HS-5 (cell line): ENCODE results near the gene CLCF1.
A peak's percentile ranks its signal among the peaks of the same experiment; 100 is the strongest.
"Not testable (repeated sequence)": the region's sequence is repeated elsewhere in the genome, so short reads cannot be mapped to it uniquely, and the experiment has no call there.

ENCODE experiments used
- DNase-seq: peaks from one replicate; pipeline ENCODE4 v3.0.0-alpha.2; 2012; ENCODE audit warnings: low read depth

Gene CLCF1

DNA sequence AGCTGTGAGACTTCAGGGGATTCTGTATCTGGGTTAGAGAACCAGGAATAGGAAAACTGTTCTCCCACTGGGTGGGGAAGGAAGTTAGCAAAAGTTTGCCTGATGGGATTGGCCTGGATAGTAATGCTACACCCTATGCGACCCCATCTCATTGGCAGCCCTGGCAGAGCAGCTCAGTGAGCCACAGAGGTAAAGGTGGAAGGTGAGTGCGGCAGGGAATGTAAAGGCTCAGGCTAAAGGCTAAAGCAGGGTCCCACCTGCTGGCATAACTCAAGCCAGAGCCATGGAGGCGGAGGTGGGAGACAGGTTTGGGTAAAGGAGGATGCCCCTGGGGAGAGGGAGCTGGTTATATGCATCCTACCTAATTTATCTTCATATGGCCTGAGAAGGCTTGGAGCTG lies 51.3 kb downstream of the CLCF1 start:
- no peak for DNase-seq

DNA sequence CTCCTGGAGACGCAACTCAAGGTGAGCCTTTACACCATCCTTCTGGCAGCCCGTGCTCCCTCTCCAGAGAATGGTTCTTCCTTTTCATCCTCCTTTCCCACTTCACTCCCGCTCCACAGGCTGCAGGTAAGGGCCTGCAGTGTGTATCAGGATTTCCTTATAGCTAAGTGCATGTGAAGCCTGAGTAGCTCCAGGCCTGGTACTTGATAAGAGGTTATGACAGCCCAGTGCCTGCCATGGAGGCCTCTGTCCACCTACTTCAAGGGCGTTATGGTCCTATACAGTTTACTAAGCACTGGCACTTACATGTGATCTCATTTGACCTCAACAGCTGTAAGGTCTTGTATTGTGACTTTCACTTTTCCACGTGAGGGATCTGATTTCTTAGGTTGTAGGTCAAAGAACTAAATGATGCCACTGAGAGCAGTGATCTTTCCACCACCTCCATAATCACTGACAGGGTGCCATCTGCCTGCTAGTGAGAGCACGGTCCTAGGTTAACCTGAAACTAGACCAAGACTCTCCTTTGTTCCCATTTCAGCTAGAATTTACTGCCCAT lies 52.0 kb downstream of the CLCF1 start:
- no peak for DNase-seq

DNA sequence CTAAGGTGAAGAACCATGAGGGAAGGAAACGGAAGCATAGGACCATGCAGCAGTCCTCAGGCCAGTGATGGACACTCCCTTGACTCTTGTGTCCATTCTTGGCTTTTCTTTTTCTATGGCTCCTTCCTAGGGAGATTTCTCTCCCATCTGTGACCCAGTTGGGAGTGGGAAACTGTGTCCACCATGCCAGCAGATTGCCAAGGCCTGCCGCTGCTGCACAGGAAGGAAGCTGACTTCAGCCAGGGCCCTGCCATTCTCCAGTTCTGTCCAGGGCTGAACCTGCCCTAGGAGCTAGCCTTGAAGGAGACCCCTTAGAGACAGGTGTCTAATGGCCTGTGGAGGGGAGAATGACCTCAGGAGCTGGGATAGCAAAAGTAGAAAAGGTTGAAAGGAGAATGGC lies 52.7 kb downstream of the CLCF1 start:
- no peak for DNase-seq

DNA sequence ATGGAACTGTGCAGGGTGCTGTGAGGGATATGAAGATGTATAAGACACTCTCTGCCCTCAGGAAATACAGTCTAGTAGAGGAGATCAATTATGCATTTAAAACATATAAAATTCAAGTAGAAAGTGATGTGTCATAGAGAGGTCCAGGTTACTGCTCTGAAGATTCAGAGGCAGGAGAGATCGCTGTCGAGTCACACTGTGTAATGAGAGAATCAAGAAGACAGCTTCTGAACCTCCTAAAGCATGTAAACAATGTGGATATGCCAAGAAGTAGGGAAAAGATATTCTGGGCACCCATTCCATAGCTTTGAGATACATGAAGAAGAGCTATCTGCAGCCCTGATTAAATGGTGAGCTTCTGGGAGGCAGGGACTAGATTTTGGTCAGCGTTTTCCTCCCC lies 53.4 kb downstream of the CLCF1 start:
- DNase-seq = no peak

DNA sequence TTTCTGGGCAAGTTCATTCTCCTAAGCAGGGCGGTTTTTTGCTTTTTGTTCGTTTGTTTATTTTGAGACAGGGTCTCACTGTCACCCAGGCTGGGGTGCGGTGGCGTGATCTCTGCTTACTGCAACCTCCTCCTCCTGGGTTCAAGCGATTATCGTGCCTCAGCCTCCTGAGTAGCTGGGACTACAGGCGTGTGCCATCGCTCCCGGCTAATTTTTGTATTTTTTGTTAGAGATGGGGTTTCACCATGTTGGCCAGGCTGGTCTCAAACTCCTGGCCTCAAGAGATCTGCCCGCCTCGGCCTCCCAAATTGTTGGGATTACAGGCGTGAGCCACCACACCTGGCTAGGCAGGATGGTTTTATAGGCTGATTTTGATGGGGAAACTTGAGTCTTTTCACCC lies 54.5 kb downstream of the CLCF1 start:
- DNase-seq = not testable (repeated sequence)

DNA sequence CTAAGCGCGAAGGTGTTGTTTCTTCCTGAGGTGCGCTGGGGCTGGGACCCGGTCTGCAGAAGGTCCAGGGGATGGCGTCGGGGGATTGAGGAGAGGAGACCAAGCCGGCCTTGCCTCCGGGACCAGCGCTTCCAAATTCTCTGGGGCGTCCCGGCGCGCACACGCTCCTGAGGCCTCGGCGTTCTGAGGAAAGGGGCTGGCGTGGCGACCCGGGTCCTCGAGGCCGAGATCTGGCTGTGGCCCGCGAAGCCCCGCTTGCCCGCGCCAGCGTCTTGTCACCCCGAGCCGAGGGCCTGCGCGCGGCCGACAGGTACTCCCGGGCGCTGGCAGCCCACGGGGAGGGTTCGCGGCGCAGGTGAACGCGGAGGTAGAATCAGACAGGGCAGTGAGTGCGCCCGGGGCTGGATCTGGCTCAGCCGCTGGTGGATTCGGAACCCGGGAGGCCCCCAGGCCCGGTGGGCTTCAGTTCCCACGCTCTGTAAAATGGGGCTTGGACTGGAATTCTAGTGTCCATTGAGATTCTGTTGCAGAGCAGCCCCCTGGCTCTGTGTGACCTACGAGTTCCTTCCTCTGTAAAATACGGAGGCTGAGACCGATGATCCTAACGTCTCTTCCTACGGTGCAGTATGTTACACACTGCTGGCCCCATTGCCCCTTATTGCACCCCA lies 55.4 kb downstream of the CLCF1 start:
- no peak for DNase-seq

DNA sequence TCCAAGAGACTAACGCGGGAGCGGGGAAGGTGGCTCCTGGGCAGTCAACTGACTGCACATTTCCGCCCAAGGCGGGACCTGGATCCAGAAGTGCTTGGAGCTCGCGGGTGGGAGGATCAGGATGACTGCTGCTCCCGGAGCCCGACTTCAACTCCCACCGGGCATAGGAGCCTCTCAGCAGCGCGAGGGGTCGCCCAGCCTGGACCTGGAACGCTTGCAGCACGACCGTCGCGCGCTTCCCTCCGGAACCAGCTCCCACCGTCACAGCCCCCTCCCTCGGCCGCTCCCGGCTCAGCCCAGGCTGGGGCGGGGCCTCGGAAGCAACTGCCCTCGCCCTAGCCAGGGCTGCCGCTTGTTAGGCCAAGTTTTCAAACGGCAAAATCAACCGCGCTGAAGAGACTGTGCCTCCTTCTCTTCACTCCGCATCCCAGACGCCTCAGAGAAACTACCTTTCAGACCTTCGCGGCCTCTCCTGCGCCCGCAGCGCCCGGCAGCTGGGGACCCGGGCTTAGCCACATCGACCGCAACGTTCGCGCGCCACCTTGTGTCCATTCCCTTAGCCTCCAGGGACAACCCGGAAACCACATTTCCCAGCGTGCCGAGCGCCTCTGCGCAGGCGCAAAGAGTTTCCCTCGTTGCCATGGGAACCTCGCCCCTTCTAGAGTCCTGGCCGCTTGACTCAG lies 56.1 kb downstream of the CLCF1 start:
- DNase-seq = peak; percentile 89

DNA sequence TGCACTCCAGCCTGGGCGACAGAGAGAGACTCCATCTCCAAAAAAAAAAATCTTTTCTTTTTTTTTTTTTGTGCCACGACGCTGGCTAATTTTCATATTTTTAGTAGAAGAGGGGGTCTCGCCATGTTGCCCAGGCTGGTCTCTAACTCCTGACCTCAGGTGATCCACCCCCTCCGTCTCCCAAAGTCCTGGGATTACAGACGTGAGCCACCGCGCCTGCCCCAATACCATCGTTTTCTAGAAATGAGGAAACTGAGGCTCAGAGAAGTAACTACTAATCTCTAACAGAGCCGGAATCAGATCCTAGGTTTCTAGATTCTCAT lies 56.6 kb downstream of the CLCF1 start:
- DNase-seq = no peak

DNA sequence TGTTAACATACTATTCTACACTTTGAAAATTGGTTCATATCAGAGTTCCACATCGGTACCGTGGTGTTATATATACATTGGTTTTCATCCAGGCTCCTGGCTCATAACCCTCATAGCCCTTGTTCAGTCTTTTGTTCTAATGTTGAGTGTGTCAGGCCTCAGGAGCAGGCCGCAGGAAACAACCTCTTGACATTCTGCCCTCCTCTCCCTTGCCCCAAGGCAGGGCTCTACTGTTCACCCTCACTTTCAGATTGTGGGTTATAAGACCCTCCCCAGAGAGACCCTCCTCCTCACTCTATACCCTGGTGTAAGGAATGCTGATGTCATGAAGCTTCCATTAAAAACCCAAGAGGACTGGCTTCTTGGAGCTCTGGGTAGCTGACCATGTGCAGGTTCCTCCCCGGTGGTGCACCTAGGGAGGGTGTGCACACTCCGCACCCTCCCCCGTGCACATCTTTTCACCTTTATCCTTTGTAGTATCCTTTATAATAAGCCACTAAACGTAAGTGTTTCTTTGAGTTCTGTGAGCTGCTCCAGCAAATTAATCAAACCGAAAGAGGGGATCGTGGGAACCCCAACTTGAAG lies 58.0 kb downstream of the CLCF1 start:
- no peak for DNase-seq

DNA sequence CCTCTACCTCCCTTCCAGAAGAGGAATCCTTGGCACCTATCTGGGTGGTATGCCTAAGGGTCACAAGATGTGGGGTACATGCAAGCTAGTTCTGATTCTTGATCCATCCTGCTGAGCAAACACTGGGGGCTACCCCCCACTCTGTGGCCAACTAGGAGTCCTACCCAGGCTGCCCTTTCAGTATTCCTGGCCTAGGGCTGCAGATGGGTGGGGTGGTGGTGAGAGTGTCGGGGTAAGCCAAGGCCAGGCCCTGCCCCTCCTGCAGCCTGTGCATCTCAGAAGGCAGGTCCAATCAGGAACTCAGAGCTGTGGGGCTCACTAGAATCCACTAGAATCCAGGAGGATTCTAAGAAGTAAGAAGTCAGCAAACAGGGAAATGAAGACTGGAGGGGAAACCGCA lies 59.2 kb downstream of the CLCF1 start:
- no peak for DNase-seq
